Measurements from ENCODE around the gene MMS22L. TPM values are rescaled to one million over a fixed set of nuclear protein-coding genes. Genes with fewer than 3 reads are reported as not detected.
A peak's percentile ranks its signal among the peaks of the same experiment; 100 is the strongest.

Gene MMS22L
- total RNA-seq: 8.5 and 9.3 TPM in 2 replicates
- long read RNA-seq, partial matches to known transcripts: 6 of 21 reads
- long read RNA-seq, other reads (novel, unspliced or antisense): 15 of 21 reads

GRCh38 chr6:97282726-97283617, at the start of gene MMS22L:
Gene MMS22L (minus strand): TSS chr6:97283216. CDS start chr6:97282477, 739 bp downstream.
- TF ChIP-seq CTCF (IDR thresholded peaks at IDR 0.05): no peak
- no peaks in the 10 kb centered on the region for H3K9me3 Mint-ChIP-seq (ENCODE audit: unreplicated experiment)
- DNase-seq (ENCODE audit: extremely low spot score, unreplicated experiment): peak; percentile 97
- peaks cover 26% of the 10 kb centered on the region for H3K4me1 Mint-ChIP-seq (ENCODE audit: unreplicated experiment)
- peaks cover 2% of the 10 kb centered on the region for H3K27me3 Mint-ChIP-seq (ENCODE audit: unreplicated experiment)
- peak within 1 kb of the TSS; percentile 86 for H3K27ac Mint-ChIP-seq (ENCODE audit: unreplicated experiment)
- peaks cover 2% of the 10 kb centered on the region for H3K36me3 Mint-ChIP-seq (ENCODE audit: unreplicated experiment)
- H3K4me3 Mint-ChIP-seq (ENCODE audit: unreplicated experiment): peak within 1 kb of the TSS; percentile 97

- no peak overlapping the region for H3K27ac Mint-ChIP-seq (ENCODE audit: unreplicated experiment)
- no peak for DNase-seq (ENCODE audit: extremely low spot score, unreplicated experiment)
- no peak for TF ChIP-seq CTCF (IDR thresholded peaks at IDR 0.05)
- H3K4me3 Mint-ChIP-seq (ENCODE audit: unreplicated experiment): no peak overlapping the region
- peaks cover 3% of the 10 kb centered on the region for H3K27me3 Mint-ChIP-seq (ENCODE audit: unreplicated experiment)
- no peaks in the 10 kb centered on the region for H3K36me3 Mint-ChIP-seq (ENCODE audit: unreplicated experiment)
- H3K9me3 Mint-ChIP-seq (ENCODE audit: unreplicated experiment): peaks cover 3% of the 10 kb centered on the region
- no peaks in the 10 kb centered on the region for H3K4me1 Mint-ChIP-seq (ENCODE audit: unreplicated experiment)
These were observed 39.8 kb upstream of the MMS22L start for GRCh38 chr6:97322811-97323210.

GRCh38 chr6:97322226-97322625, 39.2 kb upstream of the MMS22L start:
- DNase-seq (ENCODE audit: extremely low spot score, unreplicated experiment): no peak
- no peaks in the 10 kb centered on the region for H3K9me3 Mint-ChIP-seq (ENCODE audit: unreplicated experiment)
- H3K27ac Mint-ChIP-seq (ENCODE audit: unreplicated experiment): no peak overlapping the region
- no peak for TF ChIP-seq CTCF (IDR thresholded peaks at IDR 0.05)
- H3K27me3 Mint-ChIP-seq (ENCODE audit: unreplicated experiment): peaks cover 3% of the 10 kb centered on the region
- no peaks in the 10 kb centered on the region for H3K36me3 Mint-ChIP-seq (ENCODE audit: unreplicated experiment)
- no peak overlapping the region for H3K4me3 Mint-ChIP-seq (ENCODE audit: unreplicated experiment)
- no peaks in the 10 kb centered on the region for H3K4me1 Mint-ChIP-seq (ENCODE audit: unreplicated experiment)

- Mint-ChIP-seq H3K4me1 (ENCODE audit: unreplicated experiment) (no peaks in the 10 kb centered on the region), H3K36me3 (ENCODE audit: unreplicated experiment) (no peaks in the 10 kb centered on the region), H3K9me3 (ENCODE audit: unreplicated experiment) (no peaks in the 10 kb centered on the region), H3K27ac (ENCODE audit: unreplicated experiment) (no peak overlapping the region), H3K4me3 (ENCODE audit: unreplicated experiment) (no peak overlapping the region), H3K27me3 (ENCODE audit: unreplicated experiment) (peaks cover 5% of the 10 kb centered on the region)
- no peak for TF ChIP-seq CTCF (IDR thresholded peaks at IDR 0.05)
- DNase-seq (ENCODE audit: extremely low spot score, unreplicated experiment): no peak
These were observed 34.0 kb upstream of the MMS22L start for GRCh38 chr6:97316978-97317377.

- no peak for DNase-seq (ENCODE audit: extremely low spot score, unreplicated experiment)
- no peaks in the 10 kb centered on the region for H3K4me1 Mint-ChIP-seq (ENCODE audit: unreplicated experiment)
- H3K27me3 Mint-ChIP-seq (ENCODE audit: unreplicated experiment): peaks cover 6% of the 10 kb centered on the region
- no peak overlapping the region for H3K27ac Mint-ChIP-seq (ENCODE audit: unreplicated experiment)
- H3K4me3 Mint-ChIP-seq (ENCODE audit: unreplicated experiment): no peak overlapping the region
- no peak for TF ChIP-seq CTCF (IDR thresholded peaks at IDR 0.05)
- H3K9me3 Mint-ChIP-seq (ENCODE audit: unreplicated experiment): no peaks in the 10 kb centered on the region
- H3K36me3 Mint-ChIP-seq (ENCODE audit: unreplicated experiment): no peaks in the 10 kb centered on the region
These were observed 29.2 kb upstream of the MMS22L start for GRCh38 chr6:97312241-97312640.

Data from osteocyte (in vitro differentiated cells).